HG03442 (cell line): ENCODE data around the gene KRTAP5-8.
"Not testable (repeated sequence)": the region's sequence is repeated elsewhere in the genome, so short reads cannot be mapped to it uniquely, and the experiment has no call there.

Experiments
- ATAC-seq: cut with Tn5 transposase; IDR thresholded peaks from one replicate; pipeline ENCODE4 v1.9.1; 2021; ENCODE audit warnings: mild to moderate bottlenecking, moderate library complexity; ENCODE audit not compliant: unreplicated experiment

KRTAP5-8 gene

GRCh38 chr11:71505781-71506180, 32.0 kb upstream of the KRTAP5-8 start:
- no peak for ATAC-seq

GRCh38 chr11:71507102-71507501, 30.7 kb upstream of the KRTAP5-8 start:
- no peak for ATAC-seq

DNA sequence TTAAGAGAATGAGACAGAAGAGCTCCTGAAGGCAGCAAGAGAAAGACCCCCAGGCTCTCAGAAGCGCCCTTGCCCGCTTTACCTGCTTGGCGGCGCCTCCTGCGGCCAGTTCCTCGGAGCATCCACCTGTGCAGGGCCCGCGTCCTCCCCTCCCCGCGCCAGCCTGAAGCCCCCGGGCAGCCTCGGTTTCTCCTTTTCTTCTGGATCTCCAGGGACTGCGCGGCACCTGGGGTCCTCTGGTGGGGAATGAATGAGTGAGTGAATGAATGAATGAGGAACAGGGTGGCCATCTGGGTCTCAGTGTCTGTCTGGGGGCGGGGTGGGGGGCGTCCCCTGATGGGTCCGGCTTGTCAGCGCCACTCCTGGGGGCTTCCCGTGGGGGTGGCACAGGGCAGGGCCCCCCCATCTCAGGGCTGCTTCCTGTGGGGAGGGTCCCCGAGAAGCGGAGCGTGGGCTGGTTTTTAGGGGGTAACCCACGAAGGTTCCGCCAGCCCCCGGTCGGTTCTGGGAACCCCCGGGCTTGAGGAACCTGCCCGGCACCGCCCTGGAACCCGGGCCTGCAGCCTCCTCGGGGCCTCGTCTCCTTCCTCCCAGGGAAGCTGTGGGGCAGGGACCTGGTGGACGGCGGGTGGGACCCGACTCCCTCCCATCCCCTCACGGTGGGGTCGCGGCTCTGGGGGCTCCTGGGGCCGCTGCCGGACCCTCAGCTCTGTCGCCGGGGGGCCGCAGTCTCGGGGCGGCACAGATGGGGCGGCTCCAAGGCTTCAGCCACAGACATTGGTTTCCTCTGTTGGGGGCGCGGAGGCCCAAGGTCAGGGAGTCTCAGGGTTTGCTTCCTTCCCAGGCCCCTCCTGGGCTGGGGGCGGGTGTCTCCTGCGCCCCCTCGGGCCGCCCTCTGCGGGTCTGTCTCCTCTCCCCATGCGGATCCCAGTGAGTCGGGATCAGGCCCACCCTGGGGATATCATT, 19.0 kb upstream of the KRTAP5-8 start:
- ATAC-seq = no peak

DNA sequence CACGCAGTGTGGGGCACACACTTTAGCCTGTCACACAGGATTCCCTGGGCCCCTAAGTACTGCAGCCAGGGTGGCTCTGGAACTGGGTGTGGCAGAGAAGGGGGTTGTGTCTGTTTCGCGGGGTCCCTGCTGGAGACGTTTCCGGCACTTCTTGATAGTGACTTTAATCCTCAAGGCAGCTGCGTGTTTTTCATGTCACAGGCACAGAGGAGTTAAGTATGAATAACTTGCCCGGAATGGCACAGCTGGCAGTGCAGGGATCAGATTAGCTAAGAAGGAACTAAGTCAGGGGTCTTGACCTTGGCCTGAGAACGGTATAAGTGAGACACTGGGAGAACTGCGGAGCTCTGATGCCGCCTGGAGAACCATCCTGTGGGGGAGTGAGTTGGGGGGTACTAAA, 18.3 kb upstream of the KRTAP5-8 start:
- ATAC-seq = no peak

- ATAC-seq = no peak
Measured at GRCh38 chr11:71525188-71525937, 12.5 kb upstream of the KRTAP5-8 start.

DNA sequence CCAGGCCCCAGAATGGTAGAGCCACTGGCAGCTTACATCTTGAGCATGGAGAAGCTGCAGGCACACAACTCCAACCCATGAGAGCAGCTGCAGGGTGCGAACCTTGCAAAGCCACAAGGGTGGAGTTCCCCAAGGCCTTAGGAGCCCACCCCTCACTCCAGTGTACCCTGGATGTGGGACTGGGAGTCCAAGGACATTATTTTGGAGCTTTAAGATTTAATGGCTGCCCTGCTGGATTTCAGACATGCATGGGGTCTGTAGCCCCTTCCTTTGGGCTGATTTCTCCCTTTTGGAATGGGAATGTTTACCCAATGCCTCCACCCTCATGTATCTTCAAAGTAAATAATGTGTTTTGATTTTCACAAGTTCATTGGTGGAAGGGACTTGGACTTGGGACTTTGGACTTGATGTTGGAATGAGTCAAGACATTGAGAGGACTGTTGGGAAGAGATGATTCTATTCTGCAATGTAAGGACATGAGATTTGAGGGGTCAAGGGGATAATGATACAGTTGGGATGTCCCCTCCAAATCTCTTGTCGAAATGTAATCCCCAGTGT, 11.8 kb upstream of the KRTAP5-8 start:
- ATAC-seq = no peak

DNA sequence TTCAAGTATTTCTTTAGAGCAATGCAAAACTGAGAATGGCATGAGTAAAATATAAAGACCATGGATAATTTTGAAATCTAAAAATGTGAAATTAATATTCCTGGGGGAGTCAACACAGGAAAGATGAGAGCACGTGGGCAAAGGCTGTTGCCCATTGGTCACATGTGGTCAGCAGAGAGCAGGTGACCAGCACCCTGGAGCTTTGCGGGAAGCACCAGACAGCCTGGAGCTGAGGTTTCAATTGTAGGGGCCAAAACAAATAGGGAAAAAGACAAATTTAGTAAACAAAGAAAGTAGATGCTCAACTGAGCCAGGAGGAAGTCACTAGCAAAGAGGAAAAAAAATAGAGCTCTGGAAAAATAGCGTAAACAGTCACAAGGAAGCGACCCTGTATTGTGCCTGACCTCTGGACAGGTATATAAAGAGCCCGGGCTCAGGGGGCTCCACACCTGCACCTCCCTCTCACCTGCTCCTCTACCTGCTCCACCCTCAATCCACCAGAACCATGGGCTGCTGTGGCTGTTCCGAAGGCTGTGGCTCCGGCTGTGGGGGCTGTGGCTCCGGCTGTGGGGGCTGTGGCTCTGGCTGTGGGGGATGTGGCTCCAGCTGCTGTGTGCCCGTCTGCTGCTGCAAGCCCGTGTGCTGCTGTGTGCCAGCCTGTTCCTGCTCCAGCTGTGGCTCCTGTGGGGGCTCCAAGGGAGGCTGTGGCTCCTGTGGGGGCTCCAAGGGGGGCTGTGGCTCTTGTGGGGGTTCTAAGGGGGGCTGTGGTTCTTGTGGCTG, 10.8 kb upstream of the KRTAP5-8 start, which contains the start of gene KRTAP5-7:
Gene KRTAP5-7 (plus strand): TSS at position 472 of the 780 bp plus-strand sequence. CDS start 34 bp downstream, at position 506.
- not testable (repeated sequence) for ATAC-seq

DNA sequence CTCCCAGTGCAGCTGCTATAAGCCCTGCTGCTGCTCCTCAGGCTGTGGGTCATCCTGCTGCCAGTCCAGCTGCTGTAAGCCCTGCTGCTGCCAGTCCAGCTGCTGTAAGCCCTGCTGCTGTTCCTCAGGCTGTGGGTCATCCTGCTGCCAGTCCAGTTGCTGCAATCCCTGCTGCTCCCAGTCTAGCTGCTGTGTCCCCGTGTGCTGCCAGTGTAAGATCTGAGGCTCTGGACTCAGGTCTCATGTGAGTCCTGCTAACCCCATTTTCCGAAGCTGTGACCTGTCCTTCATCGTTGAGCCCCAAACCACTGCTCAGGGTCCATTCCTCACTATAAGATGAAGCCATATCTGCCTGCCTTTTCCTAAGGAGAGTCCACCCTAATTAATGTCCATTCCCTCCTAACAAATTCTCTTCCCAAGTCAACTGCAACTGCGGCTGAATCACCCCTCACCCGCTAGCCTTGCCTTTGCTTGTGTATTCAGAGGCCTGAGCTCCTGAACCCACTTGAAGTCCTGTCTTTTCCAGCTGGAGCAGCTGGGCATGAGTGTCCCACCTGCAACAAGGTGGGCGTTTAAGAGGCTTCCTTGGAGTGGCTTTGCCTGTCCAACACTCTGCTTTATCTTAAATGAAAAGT, 10.1 kb upstream of the KRTAP5-8 start:
- ATAC-seq = no peak

GRCh38 chr11:71530602-71531001, 7.2 kb upstream of the KRTAP5-8 start:
- ATAC-seq = no peak

DNA sequence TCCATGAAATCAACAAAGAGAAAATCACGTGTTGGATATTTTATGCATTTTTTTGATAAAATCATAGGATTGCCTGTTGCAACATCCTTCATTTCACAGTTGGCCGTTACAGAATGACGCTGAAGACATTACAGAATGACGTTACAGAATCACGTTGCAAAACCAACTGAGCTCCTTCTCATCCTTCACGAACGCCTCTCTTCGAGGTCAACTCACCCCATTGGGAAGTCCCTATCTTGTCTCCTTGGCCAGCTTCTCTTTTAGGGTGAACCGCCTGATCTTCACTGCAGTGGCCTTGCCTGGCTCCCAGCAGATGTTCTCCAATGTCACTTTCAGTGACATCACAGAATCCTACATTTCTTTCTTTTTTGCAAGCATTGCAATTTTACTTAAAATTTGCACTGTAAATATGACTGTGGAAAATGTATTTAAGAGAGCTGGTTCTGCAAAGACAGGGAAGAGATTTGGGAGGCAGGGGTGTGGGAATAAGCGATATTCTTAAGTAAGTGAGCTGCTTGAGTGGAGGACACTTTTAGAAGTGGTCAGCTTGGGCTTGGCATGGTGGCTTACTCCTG, 5.7 kb upstream of the KRTAP5-8 start:
- ATAC-seq = no peak

GRCh38 chr11:71534711-71535608, 2.9 kb upstream of the KRTAP5-8 start:
- ATAC-seq = not testable (repeated sequence)

GRCh38 chr11:71535825-71536224, 2.0 kb upstream of the KRTAP5-8 start:
- ATAC-seq = no peak

GRCh38 chr11:71537537-71537936, 288 bp upstream of the KRTAP5-8 start:
- no peak for ATAC-seq

DNA sequence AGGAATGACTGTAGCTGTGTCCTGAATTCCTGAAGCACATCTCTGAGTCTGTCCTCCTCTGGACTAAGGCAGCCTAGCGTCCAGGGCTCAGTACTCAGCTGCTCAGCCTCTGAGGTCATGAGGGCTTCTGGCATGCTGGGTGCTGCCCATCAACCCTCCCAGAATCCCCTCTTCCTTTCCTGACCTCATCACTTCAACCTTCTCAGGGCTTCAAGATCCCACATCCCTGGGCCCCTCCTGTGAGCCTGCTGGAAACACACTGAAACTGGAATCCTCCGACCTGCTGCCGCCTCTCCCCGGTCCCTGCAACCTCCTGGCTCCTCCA, 803 bp downstream of the KRTAP5-8 start:
- no peak for ATAC-seq

GRCh38 chr11:71539017-71539416, 1.2 kb downstream of the KRTAP5-8 start:
- ATAC-seq = no peak

DNA sequence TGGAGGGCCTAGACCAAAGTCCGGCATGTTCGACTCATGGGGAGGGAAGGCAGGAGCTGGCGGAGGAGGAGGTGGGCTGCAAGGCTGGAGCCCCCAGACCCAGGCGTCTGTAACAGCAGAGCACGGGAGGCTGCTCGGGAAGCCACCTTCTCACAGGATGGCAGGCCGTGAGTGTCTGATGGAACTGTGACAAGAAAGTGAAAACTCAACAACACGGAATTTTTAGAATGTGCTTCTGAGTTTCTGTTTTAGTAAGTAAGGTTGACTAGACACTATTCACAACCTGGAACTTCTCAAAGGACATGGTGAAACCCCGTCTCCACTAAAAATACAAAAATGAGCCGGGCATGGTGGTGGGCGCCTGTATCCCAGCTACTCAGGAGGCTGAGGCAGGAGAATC, 2.1 kb downstream of the KRTAP5-8 start:
- ATAC-seq = not testable (repeated sequence)

- not testable (repeated sequence) for ATAC-seq
Measured at GRCh38 chr11:71540521-71541304, 2.9 kb downstream of the KRTAP5-8 start.

DNA sequence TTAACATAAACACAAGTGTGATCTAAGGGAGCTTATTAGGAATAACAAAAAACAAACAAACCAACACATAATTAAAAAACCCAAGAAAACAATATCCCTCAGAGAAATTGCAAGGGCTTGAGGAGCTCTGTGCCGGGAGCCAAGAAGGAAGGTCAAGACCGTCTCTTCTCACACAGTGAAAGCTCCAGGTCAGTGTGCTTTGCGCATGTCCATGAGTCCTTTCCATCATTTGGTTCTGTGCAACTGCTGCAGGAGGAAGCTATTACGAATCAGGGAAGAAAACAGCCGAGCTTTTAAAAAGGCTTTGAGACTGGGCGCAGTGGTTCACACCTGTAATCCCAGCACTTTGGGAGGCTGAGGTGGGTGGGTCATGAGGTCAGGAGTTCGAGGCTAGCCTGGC, 4.6 kb downstream of the KRTAP5-8 start:
- no peak for ATAC-seq
